Transverse colon (tissue), 4 donors: ENCODE results near the gene CFAP99. TPM values are rescaled to one million over a fixed set of nuclear protein-coding genes. Genes with fewer than 3 reads are reported as not detected.

Experiments used
- DNase-seq: peaks from one replicate; pipeline ENCODE4 v3.0.0-alpha.2; 2019
- H3K27ac ChIP-seq, 4 donors: fragments of 200-600 bp; sonication (generic); 2 replicates each; pipeline ENCODE4 v1.5.1; 2016 to 2018; ENCODE audit warnings: inconsistent platforms in 4 of 4
- H3K27me3 ChIP-seq: fragments of 200-600 bp; sonication (generic); 2 replicates; pipeline ENCODE4 v1.5.1; 2017; ENCODE audit warnings: inconsistent platforms
- H3K36me3 ChIP-seq, 4 donors: fragments of 200-600 bp; sonication (generic); 2 replicates each; pipeline ENCODE4 v1.5.1; 2017 to 2019; ENCODE audit warnings: inconsistent platforms in 4 of 4
- H3K4me1 ChIP-seq, 4 donors: fragments of 200-600 bp; sonication (generic); 2 replicates each; pipeline ENCODE4 v1.5.1; 2017 to 2020; ENCODE audit warnings: inconsistent platforms in 4 of 4
- H3K4me3 ChIP-seq, 4 donors: fragments of 200-600 bp; sonication (generic); 1 replicate in 1 of 4; 2 replicates in 3 of 4; pipeline versions ENCODE4 v1.5.1 to v1.6.1; 2017 to 2019; ENCODE audit warnings: inconsistent platforms in 4 of 4
- H3K9me3 ChIP-seq, 2 donors: fragments of 200-600 bp; sonication (generic); 2 replicates each; pipeline ENCODE4 v1.5.1; 2017 to 2019; ENCODE audit warnings: inconsistent platforms in 2 of 2
- EP300 ChIP-seq: sonication (generic); formaldehyde crosslinking; IDR thresholded peaks from one replicate; pipeline ENCODE4 v1.6.1; 2017; ENCODE audit warnings: antibody characterized with exemption, low read depth
- POLR2A ChIP-seq: fragments of 450-650 bp; IDR thresholded peaks from one replicate; pipeline ENCODE4 v1.6.1; 2016; ENCODE audit warnings: antibody characterized with exemption, mild to moderate bottlenecking, moderate library complexity
- POLR2AphosphoS5 ChIP-seq, 3 donors: sonication (generic); formaldehyde crosslinking; IDR thresholded peaks; one replicate each; pipeline ENCODE4 v1.6.1; 2016; ENCODE audit warnings: antibody characterized with exemption in 3 of 3
- WGBS, 2 donors: methylation state at CpG; one replicate each; pipeline ENCODE4 v1.1.5; 2018; ENCODE audit warnings: low coverage in 1 of 2; 5-methylcytosine and 5-hydroxymethylcytosine counted together
- in situ Hi-C, 4 donors: fragments of 200-750 bp; cut with MboI; loops; one replicate each; pipeline versions ENCODE4 v1.15.0 to v1.15.1; 2017; ENCODE audit warnings: low sequenced_read_pairs in 3 of 4, low pct_ligation_motif_present in 1 of 4, low pct_unique_long_range_greater_than_20kb in 1 of 4
- intact Hi-C: fragments of 100-400 bp; cut with DNase I; formaldehyde crosslinking; loops from one replicate; pipeline ENCODE4 v1.15.1; 2023; ENCODE audit warnings: low total_unique reads
- total RNA-seq, 4 donors: library from RNA; depleted of rRNA; stranded (reverse); fragments of >200 nt; gene quantifications; one replicate each; pipeline ENCODE4 v1.1.0, GENCODE V29; 2016
- TF ChIP-seq, protein P1 (sequence below), 5 experiments: fragments of 200-600 bp in 3 of 5; fragments of 450-650 bp in 2 of 5; sonication (generic) in 3 of 5; IDR thresholded peaks; 1 replicate in 2 of 5; 2 replicates in 3 of 5; pipeline ENCODE4 v1.5.1; 2016 to 2017; ENCODE audit warnings: antibody characterized with exemption in 5 of 5, inconsistent platforms in 3 of 5, mild to moderate bottlenecking in 2 of 5, moderate library complexity in 1 of 5

Gene CFAP99
- total RNA-seq, 4 donors from 2014 or later, result 0.32 to 0.82 (median 0.60) TPM; not detected in 1

DNA sequence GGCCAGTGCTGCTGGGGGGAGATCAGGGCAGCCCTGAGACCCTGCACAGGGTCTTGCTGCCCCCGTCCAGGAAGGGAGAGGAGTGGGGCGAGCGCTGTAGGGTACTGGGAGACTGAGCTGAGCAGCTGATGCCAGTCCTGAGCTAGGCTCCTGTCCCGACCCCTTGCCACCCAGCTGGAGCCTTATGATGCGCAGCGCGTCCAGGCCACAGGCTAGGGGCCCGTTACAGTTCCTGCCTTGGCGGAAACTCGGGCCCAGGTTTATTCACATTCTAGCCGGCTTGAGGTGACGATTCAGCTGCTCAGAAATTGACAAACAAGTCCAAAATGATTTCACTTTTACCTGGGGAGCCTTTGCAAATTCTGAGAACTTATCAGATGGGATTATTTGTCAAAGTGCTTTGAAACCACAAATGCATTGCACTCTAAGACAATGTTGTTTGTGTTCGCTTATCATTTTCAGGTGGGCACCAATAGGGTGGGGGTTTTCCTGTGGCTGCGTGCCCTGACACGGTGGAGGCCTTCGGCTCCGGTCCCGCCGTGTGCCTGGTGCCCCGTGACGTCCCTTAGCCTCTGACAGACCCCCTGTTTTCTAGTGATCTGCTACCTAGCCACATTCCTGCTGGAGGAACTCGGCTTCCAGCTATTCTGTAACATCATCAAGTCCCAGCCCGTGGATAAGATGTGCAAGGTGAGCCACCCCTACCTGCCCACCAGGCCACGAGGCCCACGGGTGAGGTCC is 18.9 kb downstream of the CFAP99 start:
- H3K27ac ChIP-seq, result no peak overlapping the region
- H3K9me3 ChIP-seq, result no peaks in the 10 kb centered on the region
- no peak overlapping the region for H3K4me3 ChIP-seq
- no peaks in the 10 kb centered on the region for H3K36me3 ChIP-seq
- no peaks in the 10 kb centered on the region for H3K4me1 ChIP-seq
- no peaks in the 10 kb centered on the region for H3K27me3 ChIP-seq
- no peak for TF ChIP-seq EP300
- TF ChIP-seq POLR2AphosphoS5 (IDR thresholded peaks at IDR 0.05), result no peak
- TF ChIP-seq, protein P1, sequence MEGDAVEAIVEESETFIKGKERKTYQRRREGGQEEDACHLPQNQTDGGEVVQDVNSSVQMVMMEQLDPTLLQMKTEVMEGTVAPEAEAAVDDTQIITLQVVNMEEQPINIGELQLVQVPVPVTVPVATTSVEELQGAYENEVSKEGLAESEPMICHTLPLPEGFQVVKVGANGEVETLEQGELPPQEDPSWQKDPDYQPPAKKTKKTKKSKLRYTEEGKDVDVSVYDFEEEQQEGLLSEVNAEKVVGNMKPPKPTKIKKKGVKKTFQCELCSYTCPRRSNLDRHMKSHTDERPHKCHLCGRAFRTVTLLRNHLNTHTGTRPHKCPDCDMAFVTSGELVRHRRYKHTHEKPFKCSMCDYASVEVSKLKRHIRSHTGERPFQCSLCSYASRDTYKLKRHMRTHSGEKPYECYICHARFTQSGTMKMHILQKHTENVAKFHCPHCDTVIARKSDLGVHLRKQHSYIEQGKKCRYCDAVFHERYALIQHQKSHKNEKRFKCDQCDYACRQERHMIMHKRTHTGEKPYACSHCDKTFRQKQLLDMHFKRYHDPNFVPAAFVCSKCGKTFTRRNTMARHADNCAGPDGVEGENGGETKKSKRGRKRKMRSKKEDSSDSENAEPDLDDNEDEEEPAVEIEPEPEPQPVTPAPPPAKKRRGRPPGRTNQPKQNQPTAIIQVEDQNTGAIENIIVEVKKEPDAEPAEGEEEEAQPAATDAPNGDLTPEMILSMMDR (IDR thresholded peaks at IDR 0.05), result no peak
- TF ChIP-seq POLR2A, result no peak
- intact Hi-C loops (no loop called here), in situ Hi-C loops (loop anchor here in 1 of 4 donors (25.0 kb wide), 1 partner anchor 225 kb away; no protein-coding TSS in a partner anchor)
- no peak for DNase-seq
- WGBS, 2 donors, result 82% methylated on average over 25 of the region's 25 CpGs; no CpG with 5 or more reads in 1 of the 2 donors

- Histone ChIP-seq H3K4me1 (no peaks in the 10 kb centered on the region), H3K9me3 (no peaks in the 10 kb centered on the region), H3K27me3 (no peaks in the 10 kb centered on the region), H3K27ac (no peak overlapping the region), H3K36me3 (no peaks in the 10 kb centered on the region), H3K4me3 (no peak overlapping the region)
- no peak for DNase-seq
- TF ChIP-seq POLR2A, result no peak
- TF ChIP-seq EP300, result no peak
- TF ChIP-seq POLR2AphosphoS5 (IDR thresholded peaks at IDR 0.05), result no peak
- TF ChIP-seq, protein P1 (IDR thresholded peaks at IDR 0.05), result no peak
- intact Hi-C loops, result no loop called here
- in situ Hi-C loops, result loop anchor here in 1 of 4 donors (25.0 kb wide), 1 partner anchor 227 kb away; no protein-coding TSS in a partner anchor
- 82% methylated on average over 16 of the region's 16 CpGs; no CpG with 5 or more reads in 1 of the 2 donors for WGBS, 2 donors
Observed at GRCh38 chr4:2438822-2439718, 20.3 kb downstream of the CFAP99 start.

GRCh38 chr4:2441393-2442174 is 22.8 kb downstream of the CFAP99 start:
- 43% methylated on average over 12 of the region's 14 CpGs; no CpG with 5 or more reads in 1 of the 2 donors for WGBS, 2 donors
- Histone ChIP-seq H3K9me3 (no peaks in the 10 kb centered on the region), H3K4me1 (no peaks in the 10 kb centered on the region), H3K27me3 (no peaks in the 10 kb centered on the region), H3K36me3 (no peaks in the 10 kb centered on the region), H3K4me3 (no peak overlapping the region), H3K27ac (no peak overlapping the region)
- TF ChIP-seq, protein P1 (IDR thresholded peaks at IDR 0.05), result peak; percentile 61 to 82 (median 69)
- no peak for TF ChIP-seq POLR2A
- intact Hi-C loops, result loop anchor here (10.0 kb wide), 1 partner anchor 227 kb away; no protein-coding TSS in a partner anchor
- in situ Hi-C loops, result loop anchor here in 2 of 4 donors (10.0 to 25.0 kb wide), 2 partner anchors 217 to 229 kb away; no protein-coding TSS in a partner anchor
- DNase-seq, result peak; percentile 78
